Stimulated activated CD8-positive, alpha-beta memory T cell treated with anti-CD3 and anti-CD28 coated beads, Interleukin-4, amount 100 ng/mL, for 48 hours (primary cell): ENCODE measurements around the gene CR1.
"Not testable (repeated sequence)": the region's sequence is repeated elsewhere in the genome, so short reads cannot be mapped to it uniquely, and the experiment has no call there.

Experiments used
- DNase-seq: peaks from one replicate; pipeline ENCODE4 v3.0.0-alpha.2; 2020

Gene CR1

DNA sequence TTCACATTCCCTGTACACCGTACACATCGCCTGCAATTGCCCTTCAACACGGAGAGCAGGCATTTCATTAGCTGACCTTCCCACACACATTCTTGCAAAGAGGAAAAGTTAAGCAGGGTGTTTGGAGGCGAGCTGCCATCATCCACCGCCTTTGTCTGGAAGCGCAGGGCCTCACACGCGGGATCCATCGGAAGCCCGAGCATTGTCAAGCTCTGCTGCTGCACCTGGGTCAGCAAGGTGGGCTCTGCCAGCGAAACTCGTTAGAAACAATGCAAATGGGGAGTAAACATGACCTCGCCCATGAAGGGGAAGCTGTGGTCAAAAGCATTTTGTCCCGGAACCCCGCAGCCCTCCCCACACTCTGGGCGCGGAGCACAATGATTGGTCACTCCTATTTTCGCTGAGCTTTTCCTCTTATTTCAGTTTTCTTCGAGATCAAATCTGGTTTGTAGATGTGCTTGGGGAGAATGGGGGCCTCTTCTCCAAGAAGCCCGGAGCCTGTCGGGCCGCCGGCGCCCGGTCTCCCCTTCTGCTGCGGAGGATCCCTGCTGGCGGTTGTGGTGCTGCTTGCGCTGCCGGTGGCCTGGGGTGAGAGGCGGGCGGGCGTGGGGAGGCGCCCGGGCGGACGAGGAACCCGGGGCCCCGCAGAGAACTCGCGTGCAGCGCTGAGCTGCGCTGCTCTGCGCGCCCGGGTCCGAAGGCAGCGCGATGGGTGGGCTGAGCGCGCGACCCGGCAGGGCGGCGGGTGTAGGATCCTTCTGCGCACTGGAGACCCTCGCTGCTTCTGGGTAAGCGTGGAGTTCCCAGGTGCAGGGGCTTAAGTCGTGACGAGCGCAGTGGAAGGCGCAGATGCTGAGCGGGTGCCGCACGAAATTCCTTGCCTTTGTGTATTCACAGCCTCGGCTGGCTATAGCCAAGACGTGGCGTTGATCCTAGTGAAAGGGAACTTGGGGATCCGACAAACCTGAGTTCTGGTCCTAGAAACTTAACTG lies at the start of gene CR1:
Gene CR1 (plus strand): TSS at position 357 of the 992 bp plus-strand sequence. CDS start 111 bp downstream, at position 468.
- peak; percentile 43 for DNase-seq

GRCh38 chr1:207453710-207454045 lies 42.3 kb upstream of the CR1 start:
- no peak for DNase-seq

- peak; percentile 78 for DNase-seq
Observed at GRCh38 chr1:207454046-207454964, 41.7 kb upstream of the CR1 start, which contains the start of gene CR2. Gene CR2 (plus strand): TSS chr1:207454328. CDS start chr1:207454419, 91 bp downstream.

DNA sequence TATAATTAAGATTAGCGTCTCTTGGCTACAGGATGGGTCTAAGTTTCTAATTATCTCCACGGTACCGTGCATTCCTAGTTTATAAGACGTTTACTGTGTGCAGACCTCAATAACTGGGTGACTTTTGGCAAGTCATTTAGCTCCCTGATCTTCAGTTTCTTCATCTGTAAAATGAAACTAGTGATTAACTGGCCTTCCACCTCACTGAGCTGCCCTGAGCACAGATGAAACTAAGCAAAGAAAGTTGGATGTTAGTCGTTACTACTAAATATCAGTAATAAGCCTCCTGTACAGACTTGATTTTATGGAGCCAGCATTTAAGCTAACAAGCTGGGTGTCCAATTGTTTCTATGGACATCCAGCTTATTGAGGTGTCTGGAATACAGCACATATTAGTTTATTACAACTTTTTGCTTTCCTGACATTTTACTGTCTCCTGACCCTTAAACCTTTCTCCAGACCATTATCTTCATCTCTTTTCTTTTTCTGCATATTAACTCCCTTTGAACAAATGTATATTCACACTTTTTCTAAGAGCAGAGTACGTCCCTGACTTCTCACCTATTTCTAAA lies 40.7 kb upstream of the CR1 start:
- DNase-seq, result no peak

DNA sequence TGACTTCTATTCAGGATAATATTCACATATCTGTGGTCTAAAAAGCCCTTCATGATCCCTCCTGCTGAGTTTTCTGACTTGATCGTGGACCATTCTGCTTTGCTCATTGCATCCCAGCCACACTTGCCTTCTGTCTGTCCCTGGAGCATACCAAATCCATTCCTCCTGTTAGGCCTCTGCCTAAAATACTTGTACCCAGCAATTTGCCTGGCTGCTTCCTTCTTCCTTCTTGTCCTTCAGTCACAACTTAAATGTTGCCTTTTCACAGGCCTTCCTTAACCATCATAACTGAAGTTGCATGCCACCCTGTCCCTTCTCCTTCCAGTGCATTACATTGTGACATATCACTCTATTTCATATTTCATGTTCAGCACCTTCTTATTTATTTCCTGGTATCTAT lies 37.5 kb upstream of the CR1 start:
- no peak for DNase-seq

GRCh38 chr1:207459008-207459407 lies 36.9 kb upstream of the CR1 start:
- DNase-seq, result no peak

DNA sequence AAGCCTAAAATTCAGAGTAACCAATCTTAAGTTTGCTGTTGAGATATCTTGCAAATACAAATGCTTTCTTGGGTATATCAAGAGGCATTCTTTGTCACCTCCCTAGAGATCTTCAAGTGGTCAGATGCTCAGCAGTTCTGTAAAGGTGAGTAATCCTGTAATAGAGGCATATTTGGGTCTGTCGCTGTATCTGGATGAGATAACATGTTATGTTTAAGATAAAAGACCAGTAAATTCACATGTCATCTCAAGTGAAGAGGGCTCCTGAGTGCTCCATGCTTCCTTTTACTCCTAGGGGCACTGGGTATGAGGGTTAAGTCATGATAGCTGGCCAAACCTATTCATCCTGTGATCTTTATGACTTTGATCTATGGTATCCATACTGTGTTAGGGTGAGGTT lies 34.3 kb upstream of the CR1 start:
- DNase-seq, result no peak

DNA sequence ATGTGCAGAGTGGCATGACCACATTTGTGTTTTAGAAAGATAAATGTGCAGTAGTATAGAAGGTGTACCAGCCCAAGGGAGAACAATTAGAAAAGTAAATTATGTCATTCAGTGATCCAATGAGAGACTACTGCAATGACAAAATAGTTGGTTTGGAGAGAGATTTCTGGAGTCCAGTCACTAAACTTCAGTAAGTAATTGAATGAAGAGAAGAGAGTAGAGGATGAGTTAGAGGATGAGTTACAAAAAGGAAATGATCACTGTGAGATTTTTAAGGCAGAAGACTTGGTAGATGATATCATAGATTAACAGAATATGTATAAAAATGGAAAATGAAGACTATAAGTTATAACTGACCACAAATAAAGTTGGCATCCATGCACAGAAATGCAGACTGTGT lies 33.4 kb upstream of the CR1 start:
- DNase-seq, result no peak

- DNase-seq, result no peak
Observed at GRCh38 chr1:207463021-207463420, 32.9 kb upstream of the CR1 start.

- DNase-seq, result no peak
Observed at GRCh38 chr1:207463571-207463970, 32.4 kb upstream of the CR1 start.

- DNase-seq, result no peak
Observed at GRCh38 chr1:207470927-207471326, 25.0 kb upstream of the CR1 start.

DNA sequence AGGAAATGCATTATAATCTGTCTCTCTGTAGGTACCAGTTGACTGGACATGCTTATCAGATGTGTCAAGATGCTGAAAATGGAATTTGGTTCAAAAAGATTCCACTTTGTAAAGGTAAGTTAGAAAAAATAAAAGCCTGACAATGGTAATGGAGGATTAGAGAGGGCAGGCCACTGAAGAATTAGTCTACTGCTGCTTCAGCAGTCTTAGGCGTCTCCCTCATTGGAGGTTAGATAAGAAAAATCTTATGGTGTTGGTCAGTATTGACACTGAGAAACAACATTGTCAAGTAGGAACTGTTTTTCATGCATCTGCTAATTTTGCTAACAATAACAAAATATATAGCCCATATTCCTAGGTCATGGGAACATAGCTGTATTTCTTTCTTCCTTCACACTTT lies 21.7 kb upstream of the CR1 start:
- no peak for DNase-seq

DNA sequence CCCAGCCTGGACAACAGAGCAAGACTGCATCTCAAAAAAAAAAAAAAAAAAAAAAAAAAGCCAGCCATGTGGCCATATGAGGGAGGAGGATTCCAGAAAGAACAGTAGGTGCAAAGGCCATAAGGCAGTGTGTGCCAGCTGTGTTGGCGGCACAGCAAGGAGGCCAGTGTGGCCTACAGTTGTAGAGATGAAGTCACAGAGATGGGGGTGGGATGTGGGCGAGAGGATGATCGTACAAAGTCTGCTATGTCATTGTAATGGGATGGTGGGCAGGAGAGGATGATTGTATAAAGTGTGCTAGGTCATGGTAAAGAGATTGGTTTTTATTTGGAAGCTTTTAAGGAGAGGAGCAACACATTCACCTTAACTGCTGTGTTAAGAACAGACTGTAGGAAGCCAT lies 9.8 kb upstream of the CR1 start:
- no peak for DNase-seq

- no peak for DNase-seq
Observed at GRCh38 chr1:207487636-207488035, 8.3 kb upstream of the CR1 start.

- DNase-seq, result no peak
Observed at GRCh38 chr1:207493212-207493611, 2.7 kb upstream of the CR1 start.

GRCh38 chr1:207494171-207494570 lies 1.8 kb upstream of the CR1 start:
- DNase-seq, result no peak

- not testable (repeated sequence) for DNase-seq
Observed at GRCh38 chr1:207495281-207495680, 676 bp upstream of the CR1 start.

DNA sequence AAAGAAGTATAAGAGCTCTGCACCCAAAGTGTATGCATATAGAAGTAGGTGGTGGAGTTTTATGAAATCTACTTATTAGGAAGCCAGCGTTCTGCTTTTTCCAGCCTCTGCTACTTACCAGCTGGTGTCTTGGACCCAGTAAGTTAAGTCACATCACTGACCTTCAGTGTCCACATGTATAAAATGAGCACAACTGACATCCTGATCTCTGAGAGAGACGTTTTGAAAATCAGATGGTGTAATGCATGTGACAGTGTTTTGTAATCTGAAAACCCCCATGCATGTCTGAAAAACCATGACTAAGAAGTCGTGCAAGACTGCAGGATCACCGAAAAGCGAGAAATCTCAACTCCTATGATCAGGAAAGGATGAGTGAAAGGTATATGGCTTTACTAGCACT lies 2.0 kb downstream of the CR1 start:
- DNase-seq, result no peak

GRCh38 chr1:207499573-207499972 lies 3.6 kb downstream of the CR1 start:
- DNase-seq, result peak; percentile 77

- DNase-seq, result no peak
Observed at GRCh38 chr1:207500306-207500705, 4.3 kb downstream of the CR1 start.

DNA sequence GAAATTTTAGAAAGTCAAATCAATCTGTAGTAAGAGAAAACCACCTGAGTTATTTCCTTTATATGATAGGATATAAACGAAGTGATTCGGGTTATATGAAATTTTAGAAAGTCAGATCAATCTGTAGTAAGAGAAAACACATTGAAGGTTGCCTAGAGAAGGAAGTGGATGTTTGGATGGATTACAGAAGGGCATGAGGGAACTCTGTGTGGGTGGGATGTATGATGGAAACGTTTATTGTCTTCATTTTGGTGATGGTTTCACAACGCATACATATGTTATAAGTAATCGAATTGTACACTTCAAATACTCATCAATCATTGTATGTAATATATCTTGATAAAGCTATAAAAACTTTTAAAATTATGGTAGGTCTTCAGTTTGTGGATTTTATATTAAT lies 5.1 kb downstream of the CR1 start:
- no peak for DNase-seq

- no peak for DNase-seq
Observed at GRCh38 chr1:207502726-207503125, 6.8 kb downstream of the CR1 start.

DNA sequence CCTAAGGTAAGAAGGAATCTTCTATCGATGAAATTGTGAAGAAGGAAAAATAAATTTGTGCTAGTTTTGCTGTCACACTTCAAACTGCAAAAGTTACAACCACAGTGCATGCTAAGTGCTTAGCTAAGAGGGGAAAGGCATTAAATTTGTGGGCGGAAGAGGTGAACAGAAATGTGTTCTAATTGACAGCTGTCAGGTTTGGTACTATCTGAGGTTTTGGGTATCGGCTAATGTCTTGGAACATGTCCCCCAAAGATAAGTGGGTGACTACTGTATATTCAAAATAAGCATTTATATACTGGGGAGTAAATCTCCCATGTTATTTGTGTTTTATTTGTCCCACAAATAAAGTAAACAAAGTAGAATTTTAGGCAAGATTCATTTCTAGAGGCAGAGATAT lies 8.0 kb downstream of the CR1 start:
- DNase-seq, result no peak
